ENCODE results near the gene PTTG2. TPM values are rescaled to one million over a fixed set of nuclear protein-coding genes. Genes with fewer than 3 reads are reported as not detected.

The PTTG2 gene
- total and polyA plus RNA-seq, 2 of the 4 experiments (the other 2 are of a cell fraction), result not detected

GRCh38 chr4:38005637-38006036 lies 45.4 kb downstream of the PTTG2 start:
- Histone ChIP-seq H3K79me1 (ENCODE audit: low read depth in 1 of 2, low read length in 2 of 2) (peaks cover 15 to 61% of the 10 kb centered on the region in 2 experiments; a peak in 3 of 4 replicates), H4K8ac (ENCODE audit: low read depth in 2 of 2, low read length in 2 of 2) (no peak overlapping the region), H3K9ac (ENCODE audit: low read depth, low read length) (no peak overlapping the region), H2AK5ac (ENCODE audit: low read depth, low read length) (no peak overlapping the region), H3K56ac (ENCODE audit: extremely low read depth, insufficient read depth, low read length) (no peak overlapping the region), H3K4ac (ENCODE audit: low read depth, low read length) (no peak overlapping the region), H3K9me3 (ENCODE audit: control insufficient read depth, insufficient read depth, low read length) (no peaks in the 10 kb centered on the region), H3K18ac (ENCODE audit: low read depth, low read length) (0 out of 2 replicates have a peak overlapping the region, but pooled peaks have one; percentile 22), H4K20me1 (ENCODE audit: insufficient read depth, low read length) (peaks cover 12% of the 10 kb centered on the region; the same call in 1 of the 2 replicates), H4K5ac (ENCODE audit: low read depth, low read length) (no peak overlapping the region), H2BK120ac (ENCODE audit: low read depth, low read length) (no peak overlapping the region), H3K9me1 (ENCODE audit: insufficient read depth, low read length) (peaks cover 14% of the 10 kb centered on the region), H2AK9ac (replicated peaks; ENCODE audit: low read depth, low read length, poor library complexity) (no peak overlapping the region), H3K4me2 (ENCODE audit: low read depth, low read length) (no peak overlapping the region), H3K27ac (ENCODE audit: insufficient read depth, low read length) (no peak overlapping the region), H2BK5ac (ENCODE audit: low read depth, low read length, poor library complexity, severe bottlenecking) (no peak overlapping the region), H4K91ac (ENCODE audit: insufficient read depth, low read depth, low read length) (no peak overlapping the region), H2AFZ (replicated peaks; ENCODE audit: low read length, poor library complexity) (no peak overlapping the region), H3K23ac (ENCODE audit: low read depth, low read length) (no peak overlapping the region), H2BK15ac (ENCODE audit: low read depth, low read length) (no peak overlapping the region), H3K4me3 (ENCODE audit: insufficient read depth, low read depth, low read length) (no peak overlapping the region), H2BK20ac (ENCODE audit: low read depth, low read length) (no peak overlapping the region), H3K4me1 (ENCODE audit: control insufficient read depth, insufficient read depth, low read length) (peaks cover 20% of the 10 kb centered on the region), H3K36me3 (ENCODE audit: control insufficient read depth, insufficient read depth, low read length) (no peaks in the 10 kb centered on the region), H3K27me3 (ENCODE audit: control insufficient read depth, insufficient read depth, low read length) (no peaks in the 10 kb centered on the region), H3K14ac (replicated peaks; ENCODE audit: low read depth, low read length) (no peak overlapping the region)
- no TSS peak for BruUV-seq (replicated peaks)
- in situ Hi-C loops (cut with MboI; ENCODE audit: low sequenced_read_pairs) (no loop called here), intact Hi-C loops (cut with micrococcal nuclease) (loop anchor here (2.0 kb wide), 1 partner anchor 27 kb away; no protein-coding TSS in a partner anchor), dilution Hi-C loops (cut with HindIII; ENCODE audit: low sequenced_read_pairs, unreplicated experiment) (no loop called here)
- WGBS, 2 experiments (ENCODE audit: extremely low coverage in 2 of 2, insufficient read length in 1 of 2), result no CpG with 5 or more reads among the region's 3 CpGs
- TF ChIP-seq RAD21 (IDR thresholded peaks at IDR 0.05; ENCODE audit: low read length), result no peak
- TF ChIP-seq, protein P1, sequence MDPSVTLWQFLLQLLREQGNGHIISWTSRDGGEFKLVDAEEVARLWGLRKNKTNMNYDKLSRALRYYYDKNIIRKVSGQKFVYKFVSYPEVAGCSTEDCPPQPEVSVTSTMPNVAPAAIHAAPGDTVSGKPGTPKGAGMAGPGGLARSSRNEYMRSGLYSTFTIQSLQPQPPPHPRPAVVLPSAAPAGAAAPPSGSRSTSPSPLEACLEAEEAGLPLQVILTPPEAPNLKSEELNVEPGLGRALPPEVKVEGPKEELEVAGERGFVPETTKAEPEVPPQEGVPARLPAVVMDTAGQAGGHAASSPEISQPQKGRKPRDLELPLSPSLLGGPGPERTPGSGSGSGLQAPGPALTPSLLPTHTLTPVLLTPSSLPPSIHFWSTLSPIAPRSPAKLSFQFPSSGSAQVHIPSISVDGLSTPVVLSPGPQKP (IDR thresholded peaks at IDR 0.05; ENCODE audit: borderline replicate concordance, low read depth, low read length), result no peak
- TF ChIP-seq CEBPB (IDR thresholded peaks at IDR 0.05; ENCODE audit: low read depth, low read length), result no peak
- no peak for TF ChIP-seq MXI1 (IDR thresholded peaks at IDR 0.05; ENCODE audit: borderline replicate concordance, low read depth, low read length)
- TF ChIP-seq POLR2A (IDR thresholded peaks at IDR 0.05; ENCODE audit: low read depth, low read length), result no peak
- TF ChIP-seq MAZ (IDR thresholded peaks at IDR 0.05; ENCODE audit: borderline replicate concordance, low read depth, low read length), result no peak
- ATAC-seq (ENCODE audit: low read depth) (no peak), DNase-seq (no peak)
- CTCF ChIA-PET, result no interaction called here
- POLR2A ChIA-PET (ENCODE audit: unreplicated experiment), result no interaction called here
